GM18873 (cell line): ENCODE results near the gene UTP4.
"Not testable (repeated sequence)": the region's sequence is repeated elsewhere in the genome, so short reads cannot be mapped to it uniquely, and the experiment has no call there.

Experiments used
- ATAC-seq: cut with Tn5 transposase; IDR thresholded peaks from one replicate; pipeline ENCODE4 v1.9.1; 2021; ENCODE audit warnings: mild to moderate bottlenecking, moderate library complexity, moderate number of reproducible peaks; ENCODE audit not compliant: unreplicated experiment, low FRiP score

The UTP4 gene

GRCh38 chr16:69126801-69127200 lies 5.6 kb upstream of the UTP4 start:
- ATAC-seq, result not testable (repeated sequence)

GRCh38 chr16:69127966-69128510 lies 4.4 kb upstream of the UTP4 start:
- ATAC-seq, result no peak

DNA sequence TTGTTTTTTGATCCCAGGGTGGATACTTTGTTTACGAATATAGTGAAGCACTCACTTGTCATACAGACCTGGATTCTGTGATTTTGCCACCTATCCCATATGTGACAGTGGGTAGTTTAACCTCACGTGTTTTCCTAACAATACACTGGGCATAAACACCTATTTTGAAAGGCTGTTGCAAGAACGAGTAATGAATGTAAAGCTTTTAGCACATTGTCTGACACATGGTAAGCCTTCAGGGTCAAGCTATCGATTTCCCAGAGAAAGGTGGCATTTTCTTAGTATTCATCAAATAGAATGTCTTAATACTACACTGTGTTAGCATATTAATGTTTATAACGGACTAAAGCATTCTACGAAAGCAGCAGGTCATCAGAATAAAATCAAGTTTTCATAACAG lies 2.0 kb upstream of the UTP4 start:
- no peak for ATAC-seq

- ATAC-seq, result no peak
Measured at GRCh38 chr16:69131167-69131838, 1.1 kb upstream of the UTP4 start.

DNA sequence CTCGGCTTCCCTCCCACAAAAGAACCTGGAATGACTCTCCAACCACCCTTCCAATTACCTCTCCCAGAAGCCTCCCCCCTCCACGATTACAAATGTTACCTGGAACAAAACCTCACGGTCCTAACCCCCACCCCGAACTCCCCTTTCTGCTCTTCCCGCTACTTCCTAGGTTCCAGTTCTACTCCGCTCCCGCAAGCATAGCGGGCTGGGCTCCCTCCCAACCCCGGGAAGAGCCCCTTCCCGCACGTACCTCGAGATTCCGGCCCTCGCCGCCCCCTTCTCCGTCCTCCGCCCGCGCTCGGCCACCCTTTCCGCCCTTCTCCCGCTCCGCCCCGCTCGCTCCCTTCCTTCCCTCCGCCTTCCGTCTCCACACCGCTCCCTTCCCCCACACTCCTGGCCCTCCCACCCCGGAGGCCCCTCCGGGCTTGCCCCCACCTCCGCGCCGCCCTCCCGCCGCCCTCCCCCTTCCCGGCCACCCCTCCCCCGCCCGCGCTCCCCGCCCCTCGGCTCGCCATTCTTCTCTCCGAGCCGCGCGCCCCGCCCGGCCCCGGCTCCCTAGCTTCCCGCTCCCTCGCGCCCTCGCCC lies 518 bp upstream of the UTP4 start:
- ATAC-seq, result no peak

GRCh38 chr16:69133373-69133954 lies 1.0 kb downstream of the UTP4 start:
- no peak for ATAC-seq

GRCh38 chr16:69138608-69139007 lies 6.2 kb downstream of the UTP4 start:
- ATAC-seq, result no peak

DNA sequence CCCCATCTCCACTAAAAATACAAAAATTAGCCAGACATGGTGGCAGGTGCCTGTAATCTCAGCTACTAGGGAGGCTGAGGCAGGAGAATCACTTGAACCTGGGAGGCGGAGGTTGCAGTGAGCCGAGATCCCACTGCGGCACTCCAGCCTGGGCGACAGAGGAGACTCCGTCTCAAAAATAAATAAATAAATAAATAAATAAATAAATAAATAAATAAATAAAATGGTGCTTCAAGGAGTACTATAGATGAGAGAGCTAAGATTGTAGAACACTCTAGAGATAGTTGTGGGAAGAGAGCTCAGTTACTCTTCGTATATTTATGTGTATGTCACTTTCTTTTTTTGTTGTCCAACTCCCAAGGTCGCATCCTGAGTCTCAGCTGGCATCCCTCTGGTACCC lies 7.0 kb downstream of the UTP4 start:
- ATAC-seq, result not testable (repeated sequence)

GRCh38 chr16:69141014-69141413 lies 8.6 kb downstream of the UTP4 start:
- no peak for ATAC-seq

GRCh38 chr16:69141936-69142335 lies 9.5 kb downstream of the UTP4 start:
- no peak for ATAC-seq

GRCh38 chr16:69143116-69143515 lies 10.7 kb downstream of the UTP4 start:
- no peak for ATAC-seq

DNA sequence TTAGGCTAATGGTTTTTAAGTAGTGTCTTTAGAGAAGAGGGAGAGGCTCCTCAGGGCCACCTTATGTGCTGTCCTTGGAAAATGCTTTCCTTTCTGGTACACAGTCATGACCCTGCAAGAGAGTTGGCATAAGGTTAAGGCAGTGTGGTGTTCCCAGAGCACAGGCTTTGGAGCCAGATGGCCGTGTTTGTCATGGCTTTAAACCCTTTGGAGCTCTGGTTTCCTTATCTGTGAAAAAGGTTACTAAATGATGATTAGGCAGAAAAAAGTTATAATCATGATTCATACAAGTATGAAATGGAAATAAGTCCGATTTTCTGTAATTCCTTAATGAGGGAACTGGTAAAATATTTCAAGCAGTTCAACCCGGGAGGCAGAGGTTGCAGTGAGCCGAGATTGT lies 13.2 kb downstream of the UTP4 start:
- no peak for ATAC-seq

DNA sequence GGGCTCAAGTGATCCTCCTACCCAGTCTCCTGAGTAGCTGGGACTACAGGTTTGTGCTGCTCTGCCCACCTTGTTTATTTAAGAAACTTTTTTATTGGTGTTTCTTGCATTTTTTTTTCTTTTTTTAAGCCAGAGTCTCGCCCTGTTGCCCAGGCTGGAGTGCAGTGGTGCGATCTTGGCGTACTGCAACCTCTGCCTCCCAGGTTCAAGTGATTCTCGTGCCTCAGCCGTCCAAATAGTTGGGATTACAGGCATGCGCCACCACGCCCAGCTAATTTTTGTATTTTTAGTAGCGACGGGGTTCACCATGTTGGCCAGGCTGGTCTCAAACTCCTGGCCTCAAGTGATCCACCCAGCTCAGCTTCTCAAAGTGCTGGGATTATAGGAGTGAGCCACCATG lies 17.2 kb downstream of the UTP4 start:
- not testable (repeated sequence) for ATAC-seq

DNA sequence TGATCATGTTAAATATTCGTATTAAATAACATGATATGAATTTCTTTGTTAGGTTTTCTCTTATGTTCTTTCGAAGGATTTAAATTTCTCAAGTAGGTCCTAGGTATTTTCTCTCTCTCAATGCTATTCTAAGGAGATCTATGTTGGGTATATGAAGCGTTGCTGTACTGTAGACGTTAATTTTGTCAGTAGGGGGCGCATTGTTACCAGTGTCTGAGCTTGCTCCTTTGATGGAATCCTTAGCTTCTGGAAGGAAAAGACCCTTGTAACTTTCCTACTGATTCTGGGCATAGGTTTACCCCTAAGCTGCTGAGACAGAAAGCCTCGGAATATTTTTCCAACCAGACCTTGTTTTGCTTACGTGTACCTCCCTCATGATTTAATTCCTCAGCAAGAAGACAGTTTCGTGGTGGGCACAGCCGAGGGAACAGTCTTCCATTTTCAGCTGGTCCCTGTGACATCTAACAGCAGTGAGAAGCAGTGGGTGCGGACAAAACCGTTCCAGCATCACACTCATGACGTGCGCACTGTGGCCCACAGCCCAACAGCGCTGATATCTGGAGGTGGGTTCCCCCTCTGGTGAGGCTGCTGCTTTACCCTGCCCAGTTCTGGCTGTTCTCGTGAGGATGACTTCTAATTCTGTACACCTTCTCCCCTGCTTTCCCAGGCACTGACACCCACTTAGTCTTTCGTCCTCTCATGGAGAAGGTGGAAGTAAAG lies 17.9 kb downstream of the UTP4 start:
- ATAC-seq, result no peak

DNA sequence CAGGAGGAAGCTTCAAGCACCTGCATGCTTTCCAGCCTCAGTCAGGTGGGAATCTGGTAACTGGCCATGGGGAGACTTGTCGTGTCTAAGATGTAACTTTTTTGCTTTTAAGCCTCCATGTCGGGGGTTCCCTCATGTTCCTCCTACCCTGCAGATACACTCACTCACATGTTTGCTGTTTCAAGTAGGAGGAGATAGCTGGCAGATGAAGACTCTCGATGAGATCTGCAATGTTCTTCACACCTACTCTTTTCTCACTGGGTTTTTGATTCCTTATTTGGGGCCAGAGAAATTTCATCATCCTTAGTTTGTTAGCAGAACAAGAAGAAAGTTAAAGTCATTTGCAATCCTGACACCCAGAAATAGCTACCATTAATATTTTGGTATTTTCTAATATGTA lies 24.7 kb downstream of the UTP4 start:
- ATAC-seq, result no peak

GRCh38 chr16:69160192-69160591 lies 27.7 kb downstream of the UTP4 start:
- ATAC-seq, result no peak

- ATAC-seq, result no peak
Measured at GRCh38 chr16:69165584-69165983, 33.1 kb downstream of the UTP4 start.

GRCh38 chr16:69166221-69166833 lies 33.9 kb downstream of the UTP4 start:
- no peak for ATAC-seq

GRCh38 chr16:69166946-69167930 lies 34.8 kb downstream of the UTP4 start:
- no peak for ATAC-seq

DNA sequence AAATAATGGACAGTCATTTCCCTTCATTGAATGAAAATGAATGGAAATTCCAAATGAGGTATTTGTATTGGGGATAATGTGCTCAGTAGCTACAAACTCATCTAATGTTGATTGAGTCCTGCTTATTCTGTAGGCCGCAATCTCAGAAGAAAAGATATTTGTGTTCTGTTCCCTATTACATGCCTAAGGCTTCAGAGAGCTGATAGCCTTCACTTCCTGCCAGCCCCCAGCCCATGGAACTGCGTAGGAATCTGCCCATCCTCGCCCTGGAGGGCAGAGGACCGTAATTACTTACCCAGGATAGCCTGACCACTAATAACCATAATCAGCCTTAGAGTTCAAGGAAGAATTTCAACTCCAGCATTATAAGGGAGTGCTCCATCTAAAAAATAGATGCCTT lies 36.6 kb downstream of the UTP4 start:
- no peak for ATAC-seq
